ENCODE results near the gene CHD9. TPM values are rescaled to one million over a fixed set of nuclear protein-coding genes. Genes with fewer than 3 reads are reported as not detected.
A peak's percentile ranks its signal among the peaks of the same experiment; 100 is the strongest.

CHD9 gene
- total RNA-seq, 3 donors from 2014 or later: 65.4 to 95.9 (median 86.6) TPM

- DNase-seq (peak in 1 of 3 donors; percentile 36), ATAC-seq (peak; percentile 52)
- intact Hi-C loops (cut with DNase I, micrococcal nuclease): no loop called here
- Histone ChIP-seq H3K4me1 (ENCODE audit: low read depth) (peaks cover 9% of the 10 kb centered on the region), H3K9me3 (no peaks in the 10 kb centered on the region), H3K36me3 (ENCODE audit: low read depth) (no peaks in the 10 kb centered on the region), H3K4me3 (no peak overlapping the region)
- no peak for TF ChIP-seq CTCF (IDR thresholded peaks at IDR 0.05)
Observed at GRCh38 chr16:53080345-53081031, 25.7 kb downstream of the CHD9 start.

GRCh38 chr16:53081032-53081424, 26.2 kb downstream of the CHD9 start:
- ATAC-seq: no peak
- no peak overlapping the region for H3K4me3 ChIP-seq
- DNase-seq: no peak
- no peak for TF ChIP-seq CTCF (IDR thresholded peaks at IDR 0.05)
- H3K4me1 ChIP-seq (ENCODE audit: low read depth): peaks cover 11% of the 10 kb centered on the region
- H3K9me3 ChIP-seq: no peaks in the 10 kb centered on the region
- intact Hi-C loops (cut with DNase I, micrococcal nuclease): no loop called here
- no peaks in the 10 kb centered on the region for H3K36me3 ChIP-seq (ENCODE audit: low read depth)

GRCh38 chr16:53081686-53082407, 27.1 kb downstream of the CHD9 start:
- no peak for TF ChIP-seq CTCF (IDR thresholded peaks at IDR 0.05)
- DNase-seq (no peak), ATAC-seq (no peak)
- intact Hi-C loops (cut with DNase I, micrococcal nuclease): no loop called here
- Histone ChIP-seq H3K9me3 (no peaks in the 10 kb centered on the region), H3K36me3 (ENCODE audit: low read depth) (no peaks in the 10 kb centered on the region), H3K4me3 (no peak overlapping the region), H3K4me1 (ENCODE audit: low read depth) (peaks cover 11% of the 10 kb centered on the region)

GRCh38 chr16:53082509-53082908, 27.7 kb downstream of the CHD9 start:
- ATAC-seq (no peak), DNase-seq (no peak)
- no peak overlapping the region for H3K4me3 ChIP-seq
- no peak for TF ChIP-seq CTCF (IDR thresholded peaks at IDR 0.05)
- H3K9me3 ChIP-seq: no peaks in the 10 kb centered on the region
- no peaks in the 10 kb centered on the region for H3K36me3 ChIP-seq (ENCODE audit: low read depth)
- H3K4me1 ChIP-seq (ENCODE audit: low read depth): peaks cover 11% of the 10 kb centered on the region
- intact Hi-C loops (cut with DNase I, micrococcal nuclease): no loop called here

DNA sequence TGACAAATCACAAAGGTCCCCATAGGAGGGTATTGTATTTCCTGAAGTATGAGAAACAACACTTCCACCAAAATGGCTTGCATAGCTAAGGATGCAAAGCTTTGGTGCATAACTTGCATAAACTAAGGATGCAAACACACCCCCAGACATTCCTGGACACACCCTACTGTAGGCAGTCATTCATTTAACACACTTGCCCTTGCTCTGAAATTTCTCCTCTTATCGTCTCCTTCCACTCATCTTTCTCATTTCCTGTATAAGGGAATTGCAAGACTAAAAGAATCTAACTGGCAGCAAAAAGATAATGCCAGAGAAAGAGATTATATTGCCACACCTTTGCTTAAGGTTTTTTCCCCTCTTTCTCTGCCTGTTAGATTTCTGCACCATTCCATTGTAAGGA, 28.3 kb downstream of the CHD9 start:
- intact Hi-C loops (cut with DNase I, micrococcal nuclease): no loop called here
- Histone ChIP-seq H3K4me1 (ENCODE audit: low read depth) (peaks cover 11% of the 10 kb centered on the region), H3K4me3 (no peak overlapping the region), H3K36me3 (ENCODE audit: low read depth) (no peaks in the 10 kb centered on the region), H3K9me3 (no peaks in the 10 kb centered on the region)
- DNase-seq (no peak), ATAC-seq (peak; percentile 45)
- no peak for TF ChIP-seq CTCF (IDR thresholded peaks at IDR 0.05)

Measured in mucosa of descending colon (tissue), 3 donors.